Activated naive CD4-positive, alpha-beta T cell treated with anti-CD3 and anti-CD28 coated beads for 36 hours (primary cell): ENCODE measurements around the gene PTPN9. TPM values are rescaled to one million over a fixed set of nuclear protein-coding genes. Genes with fewer than 3 reads are reported as not detected.
A peak's percentile ranks its signal among the peaks of the same experiment; 100 is the strongest.

ENCODE experiments used
- CTCF ChIA-PET: fragments of 350-600 bp; sonication (Branson Sonifier 250); formaldehyde crosslinking; loops from one replicate; lab custom pipeline; 2021; ENCODE audit warnings: antibody characterized with exemption; lab: Charles Lee
- DNase-seq: peaks from one replicate; pipeline ENCODE4 v3.0.0-alpha.2; 2020
- H3K27ac Mint-ChIP-seq: one replicate; pipeline ENCODE4 v1.8.0; 2021; ENCODE audit warnings: mild to moderate bottlenecking, mixed read lengths
- H3K27me3 Mint-ChIP-seq: one replicate; pipeline ENCODE4 v1.8.0; 2021; ENCODE audit warnings: low read depth, mixed read lengths
- H3K36me3 Mint-ChIP-seq: one replicate; pipeline ENCODE4 v1.8.0; 2021; ENCODE audit warnings: low read depth, mixed read lengths
- H3K4me1 Mint-ChIP-seq: one replicate; pipeline ENCODE4 v1.8.0; 2021; ENCODE audit warnings: low read depth, mixed read lengths
- H3K4me3 Mint-ChIP-seq: one replicate; pipeline ENCODE4 v1.8.0; 2021; ENCODE audit warnings: mild to moderate bottlenecking, moderate library complexity, mixed read lengths
- H3K9me3 Mint-ChIP-seq: one replicate; pipeline ENCODE4 v1.8.0; 2021; ENCODE audit warnings: mixed read lengths
- intact Hi-C: fragments of 100-400 bp; cut with micrococcal nuclease; formaldehyde crosslinking; loops from one replicate; pipeline ENCODE4 v1.15.1; 2023
- total RNA-seq, 2 experiments: library from RNA; stranded (reverse); gene quantifications; one replicate each; pipeline ENCODE4 v1.2.3, GENCODE V29; 2021

PTPN9 gene
- total RNA-seq, 2 experiments from 2014 or later = 9.5 to 10.1 TPM

DNA sequence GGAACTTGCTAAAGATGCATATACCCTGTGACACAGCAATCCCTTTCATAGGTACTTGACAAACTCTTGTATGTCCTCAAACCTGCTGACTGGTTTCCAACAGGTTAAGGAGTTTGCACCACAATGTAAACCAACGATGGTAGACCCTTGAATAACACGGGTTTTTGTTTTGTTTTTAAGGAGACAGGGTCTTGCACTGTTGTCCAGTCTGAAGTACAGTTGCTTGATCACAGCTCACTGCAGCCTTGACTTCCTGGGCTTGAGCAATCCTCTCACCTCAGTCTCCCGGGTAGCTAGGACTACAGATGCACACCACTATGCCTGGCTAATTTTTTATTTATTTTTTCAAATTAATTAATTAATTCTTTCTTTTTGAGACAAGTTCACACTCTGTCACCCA is 151.0 kb downstream of the PTPN9 start:
- Mint-ChIP-seq H3K36me3 (peaks cover 23% of the 10 kb centered on the region), H3K27ac (no peak overlapping the region)

DNA sequence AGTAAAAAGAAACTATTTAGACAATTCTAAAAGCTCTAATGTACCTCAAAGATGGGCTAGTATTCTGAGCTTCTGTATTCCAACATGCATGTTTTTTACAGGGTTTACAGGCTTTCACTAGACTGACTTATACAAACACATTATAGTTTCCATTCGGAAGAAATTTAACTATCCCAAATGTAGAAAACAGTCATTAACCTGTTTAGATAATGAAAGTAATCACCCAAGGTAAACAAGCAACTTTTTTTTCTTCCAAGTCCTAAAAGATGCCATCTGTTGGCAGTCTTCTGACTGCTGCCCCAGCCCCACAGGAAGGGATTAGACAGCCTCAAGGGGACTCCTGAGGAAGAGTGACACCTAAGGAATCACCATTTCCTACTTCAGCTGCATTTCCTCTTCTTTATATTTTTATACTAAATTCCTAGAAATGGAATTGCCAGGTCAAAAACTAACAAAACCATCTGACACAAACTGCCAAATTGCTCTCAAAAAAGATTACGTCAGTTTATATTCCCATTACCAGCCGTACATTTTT is 153.1 kb downstream of the PTPN9 start:
- Mint-ChIP-seq H3K27ac (no peak overlapping the region), H3K4me1 (peaks cover 19% of the 10 kb centered on the region), H3K9me3 (no peaks in the 10 kb centered on the region), H3K27me3 (no peaks in the 10 kb centered on the region), H3K4me3 (no peak overlapping the region), H3K36me3 (peaks cover 30% of the 10 kb centered on the region)
- no peak for DNase-seq
- intact Hi-C loops = no loop called here
- CTCF ChIA-PET = interaction anchor here (1.0 kb wide), 1 partner anchor 58 kb away, joined by 3 read pairs; the partner anchor contains the start of gene MAN2C1

More for the DNA sequence above, 151.0 kb downstream of the PTPN9 start:
- H3K4me1 Mint-ChIP-seq = peaks cover 36% of the 10 kb centered on the region
- H3K27me3 Mint-ChIP-seq = no peaks in the 10 kb centered on the region
- no peak for DNase-seq
- no peak overlapping the region for H3K4me3 Mint-ChIP-seq
- H3K9me3 Mint-ChIP-seq = no peaks in the 10 kb centered on the region
- CTCF ChIA-PET = no interaction called here
- intact Hi-C loops = no loop called here

DNA sequence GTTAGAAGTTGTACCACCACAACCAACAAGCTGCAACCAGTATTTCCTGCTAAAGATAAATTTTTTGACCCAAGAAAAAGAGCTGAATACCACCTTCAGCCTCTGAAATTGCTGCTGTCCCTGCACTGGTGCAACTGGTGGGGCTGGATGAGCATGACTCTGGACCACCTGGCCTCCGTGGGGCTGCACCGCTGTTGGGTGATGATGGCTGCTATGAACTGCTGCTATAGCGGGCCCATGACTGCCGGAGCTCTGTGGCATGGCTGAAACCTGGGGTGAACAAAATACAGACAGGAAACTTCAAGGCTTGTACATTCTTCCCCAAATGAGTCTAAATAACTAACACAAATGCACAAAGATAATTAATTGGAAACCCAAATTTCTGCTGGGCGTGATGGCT is 156.6 kb downstream of the PTPN9 start:
- peaks cover 9% of the 10 kb centered on the region for H3K4me1 Mint-ChIP-seq
- H3K27me3 Mint-ChIP-seq = no peaks in the 10 kb centered on the region
- no peak overlapping the region for H3K27ac Mint-ChIP-seq
- no peaks in the 10 kb centered on the region for H3K9me3 Mint-ChIP-seq
- H3K4me3 Mint-ChIP-seq = no peak overlapping the region
- peaks cover 18% of the 10 kb centered on the region for H3K36me3 Mint-ChIP-seq
- CTCF ChIA-PET = no interaction called here
- intact Hi-C loops = no loop called here
- no peak for DNase-seq

DNA sequence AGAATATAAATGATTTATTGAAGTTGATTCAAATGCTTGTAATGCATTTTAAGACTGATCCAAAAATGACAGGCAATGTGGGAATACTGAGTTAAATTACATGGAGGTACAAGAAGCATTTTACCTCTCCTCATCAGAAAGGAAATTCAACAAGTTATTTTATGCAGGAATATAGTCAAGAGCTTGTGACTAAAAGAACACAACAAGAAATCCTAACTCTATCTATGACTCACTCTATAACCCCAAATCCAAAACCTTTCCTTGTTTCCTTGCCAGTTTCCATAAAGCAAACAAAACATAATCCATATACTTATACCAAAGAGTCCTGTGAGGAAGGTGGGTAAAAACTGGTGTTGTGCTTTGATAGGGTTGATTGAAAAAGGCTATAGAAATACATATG is 158.4 kb downstream of the PTPN9 start:
- H3K4me3 Mint-ChIP-seq = no peak overlapping the region
- intact Hi-C loops = no loop called here
- CTCF ChIA-PET = no interaction called here
- no peak overlapping the region for H3K27ac Mint-ChIP-seq
- no peaks in the 10 kb centered on the region for H3K27me3 Mint-ChIP-seq
- H3K9me3 Mint-ChIP-seq = no peaks in the 10 kb centered on the region
- DNase-seq = no peak
- peaks cover 20% of the 10 kb centered on the region for H3K36me3 Mint-ChIP-seq
- H3K4me1 Mint-ChIP-seq = peaks cover 17% of the 10 kb centered on the region

DNA sequence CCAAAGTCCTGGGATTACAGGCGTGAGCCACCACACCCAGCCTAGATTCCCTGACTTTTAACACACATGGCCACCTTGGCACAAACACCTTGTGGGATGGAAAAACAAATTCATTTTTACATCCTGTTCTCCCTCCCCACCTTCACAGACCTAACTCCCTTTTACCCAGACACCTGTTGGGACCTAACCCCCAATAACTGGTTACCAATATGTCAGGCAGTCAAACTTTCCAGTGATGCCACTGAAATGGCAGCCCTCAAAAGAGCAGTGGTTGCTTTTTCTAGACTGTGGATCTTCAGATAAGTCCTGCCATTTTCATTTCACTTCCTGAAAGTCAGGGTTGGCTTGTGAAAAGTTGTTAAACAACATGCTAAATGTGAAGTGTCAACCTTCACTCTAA is 162.5 kb downstream of the PTPN9 start:
- Mint-ChIP-seq H3K4me3 (no peak overlapping the region), H3K27me3 (no peaks in the 10 kb centered on the region), H3K4me1 (peaks cover 22% of the 10 kb centered on the region), H3K36me3 (peaks cover 32% of the 10 kb centered on the region), H3K27ac (peak overlapping the region; percentile 61), H3K9me3 (no peaks in the 10 kb centered on the region)
- DNase-seq = no peak
- intact Hi-C loops = no loop called here
- CTCF ChIA-PET = no interaction called here

Other genes starting within 250 kb of the PTPN9 start
- gene COMMD4, start 243.3 kb downstream of the PTPN9 start, total RNA-seq = 10 to 100 TPM; 65.8 to 70.4 TPM
- gene NEIL1, start 232.3 kb downstream of the PTPN9 start, total RNA-seq = 1 to 10 TPM; 4.0 to 5.6 TPM
- 100 to 1,000 TPM; 228 to 247 TPM for gene MAN2C1, start 210.7 kb downstream of the PTPN9 start, total RNA-seq
- gene SIN3A, start 127.6 kb downstream of the PTPN9 start, total RNA-seq = 10 to 100 TPM; 83.6 to 84.7 TPM
- gene SNUPN, start 46.4 kb upstream of the PTPN9 start, total RNA-seq = 10 to 100 TPM; 28.5 to 33.1 TPM
- 10 to 100 TPM; 46.1 to 46.8 TPM for gene IMP3, start 60.9 kb upstream of the PTPN9 start, total RNA-seq
- 1 to 10 TPM; 1.1 TPM for gene SNX33, start 68.6 kb upstream of the PTPN9 start, total RNA-seq
- gene CSPG4, start 133.5 kb upstream of the PTPN9 start, total RNA-seq = not detected